ENCODE measurements around the gene FAM162A.
A peak's percentile ranks its signal among the peaks of the same experiment; 100 is the strongest.

Gene FAM162A

GRCh38 chr3:122389197-122389596, 5.2 kb downstream of the FAM162A start:
- no peak for DNase-seq

- DNase-seq = no peak
These were observed 5.9 kb downstream of the FAM162A start for GRCh38 chr3:122389892-122390291.

GRCh38 chr3:122390665-122391064, 6.7 kb downstream of the FAM162A start:
- no peak for DNase-seq

GRCh38 chr3:122391681-122392446, 7.9 kb downstream of the FAM162A start:
- no peak for DNase-seq

- DNase-seq = peak; percentile 8
These were observed 9.2 kb downstream of the FAM162A start for GRCh38 chr3:122392868-122393844.

GRCh38 chr3:122394173-122394572, 10.2 kb downstream of the FAM162A start:
- no peak for DNase-seq

GRCh38 chr3:122395582-122395981, 11.6 kb downstream of the FAM162A start:
- DNase-seq = no peak

GRCh38 chr3:122396511-122396910, 12.5 kb downstream of the FAM162A start:
- DNase-seq = no peak

- DNase-seq = no peak
These were observed 13.2 kb downstream of the FAM162A start for GRCh38 chr3:122397201-122397600.

- DNase-seq = no peak
These were observed 14.9 kb downstream of the FAM162A start for GRCh38 chr3:122398920-122399319.

- DNase-seq = no peak
These were observed 19.5 kb downstream of the FAM162A start for GRCh38 chr3:122403489-122403888.

GRCh38 chr3:122405015-122405414, 21.0 kb downstream of the FAM162A start:
- DNase-seq = no peak

GRCh38 chr3:122406198-122406597, 22.2 kb downstream of the FAM162A start:
- DNase-seq = no peak

GRCh38 chr3:122407946-122408345, 24.0 kb downstream of the FAM162A start:
- no peak for DNase-seq

GRCh38 chr3:122409446-122409845, 25.5 kb downstream of the FAM162A start:
- DNase-seq = no peak

GRCh38 chr3:122410111-122410510, 26.1 kb downstream of the FAM162A start:
- DNase-seq = no peak

- DNase-seq = no peak
These were observed 26.7 kb downstream of the FAM162A start for GRCh38 chr3:122410639-122411038.

GRCh38 chr3:122414391-122414790, 30.4 kb downstream of the FAM162A start:
- DNase-seq = no peak

GRCh38 chr3:122415104-122415744, 31.2 kb downstream of the FAM162A start:
- peak; percentile 30 for DNase-seq

- peak; percentile 98 for DNase-seq
These were observed 32.0 kb downstream of the FAM162A start, which contains the start of gene WDR5B for GRCh38 chr3:122415762-122416654. Gene WDR5B, minus strand, starts transcription at chr3:122416062. Its CDS starts 534 bp downstream, at chr3:122415528.

- DNase-seq = no peak
These were observed 33.0 kb downstream of the FAM162A start for GRCh38 chr3:122416966-122417365.

- DNase-seq = no peak
These were observed 37.1 kb downstream of the FAM162A start for GRCh38 chr3:122421101-122421500.

Measured in effector CD4-positive, alpha-beta T cell (primary cell).